DMS53 (cell line): ENCODE data around the gene VPS13C.

Experiments
- DNase-seq: peaks from one replicate; lab custom pipeline; 2025; lab: John Stamatoyannopoulos, UW

The VPS13C gene, protein sequence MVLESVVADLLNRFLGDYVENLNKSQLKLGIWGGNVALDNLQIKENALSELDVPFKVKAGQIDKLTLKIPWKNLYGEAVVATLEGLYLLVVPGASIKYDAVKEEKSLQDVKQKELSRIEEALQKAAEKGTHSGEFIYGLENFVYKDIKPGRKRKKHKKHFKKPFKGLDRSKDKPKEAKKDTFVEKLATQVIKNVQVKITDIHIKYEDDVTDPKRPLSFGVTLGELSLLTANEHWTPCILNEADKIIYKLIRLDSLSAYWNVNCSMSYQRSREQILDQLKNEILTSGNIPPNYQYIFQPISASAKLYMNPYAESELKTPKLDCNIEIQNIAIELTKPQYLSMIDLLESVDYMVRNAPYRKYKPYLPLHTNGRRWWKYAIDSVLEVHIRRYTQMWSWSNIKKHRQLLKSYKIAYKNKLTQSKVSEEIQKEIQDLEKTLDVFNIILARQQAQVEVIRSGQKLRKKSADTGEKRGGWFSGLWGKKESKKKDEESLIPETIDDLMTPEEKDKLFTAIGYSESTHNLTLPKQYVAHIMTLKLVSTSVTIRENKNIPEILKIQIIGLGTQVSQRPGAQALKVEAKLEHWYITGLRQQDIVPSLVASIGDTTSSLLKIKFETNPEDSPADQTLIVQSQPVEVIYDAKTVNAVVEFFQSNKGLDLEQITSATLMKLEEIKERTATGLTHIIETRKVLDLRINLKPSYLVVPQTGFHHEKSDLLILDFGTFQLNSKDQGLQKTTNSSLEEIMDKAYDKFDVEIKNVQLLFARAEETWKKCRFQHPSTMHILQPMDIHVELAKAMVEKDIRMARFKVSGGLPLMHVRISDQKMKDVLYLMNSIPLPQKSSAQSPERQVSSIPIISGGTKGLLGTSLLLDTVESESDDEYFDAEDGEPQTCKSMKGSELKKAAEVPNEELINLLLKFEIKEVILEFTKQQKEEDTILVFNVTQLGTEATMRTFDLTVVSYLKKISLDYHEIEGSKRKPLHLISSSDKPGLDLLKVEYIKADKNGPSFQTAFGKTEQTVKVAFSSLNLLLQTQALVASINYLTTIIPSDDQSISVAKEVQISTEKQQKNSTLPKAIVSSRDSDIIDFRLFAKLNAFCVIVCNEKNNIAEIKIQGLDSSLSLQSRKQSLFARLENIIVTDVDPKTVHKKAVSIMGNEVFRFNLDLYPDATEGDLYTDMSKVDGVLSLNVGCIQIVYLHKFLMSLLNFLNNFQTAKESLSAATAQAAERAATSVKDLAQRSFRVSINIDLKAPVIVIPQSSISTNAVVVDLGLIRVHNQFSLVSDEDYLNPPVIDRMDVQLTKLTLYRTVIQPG (N-terminal part only)

DNA sequence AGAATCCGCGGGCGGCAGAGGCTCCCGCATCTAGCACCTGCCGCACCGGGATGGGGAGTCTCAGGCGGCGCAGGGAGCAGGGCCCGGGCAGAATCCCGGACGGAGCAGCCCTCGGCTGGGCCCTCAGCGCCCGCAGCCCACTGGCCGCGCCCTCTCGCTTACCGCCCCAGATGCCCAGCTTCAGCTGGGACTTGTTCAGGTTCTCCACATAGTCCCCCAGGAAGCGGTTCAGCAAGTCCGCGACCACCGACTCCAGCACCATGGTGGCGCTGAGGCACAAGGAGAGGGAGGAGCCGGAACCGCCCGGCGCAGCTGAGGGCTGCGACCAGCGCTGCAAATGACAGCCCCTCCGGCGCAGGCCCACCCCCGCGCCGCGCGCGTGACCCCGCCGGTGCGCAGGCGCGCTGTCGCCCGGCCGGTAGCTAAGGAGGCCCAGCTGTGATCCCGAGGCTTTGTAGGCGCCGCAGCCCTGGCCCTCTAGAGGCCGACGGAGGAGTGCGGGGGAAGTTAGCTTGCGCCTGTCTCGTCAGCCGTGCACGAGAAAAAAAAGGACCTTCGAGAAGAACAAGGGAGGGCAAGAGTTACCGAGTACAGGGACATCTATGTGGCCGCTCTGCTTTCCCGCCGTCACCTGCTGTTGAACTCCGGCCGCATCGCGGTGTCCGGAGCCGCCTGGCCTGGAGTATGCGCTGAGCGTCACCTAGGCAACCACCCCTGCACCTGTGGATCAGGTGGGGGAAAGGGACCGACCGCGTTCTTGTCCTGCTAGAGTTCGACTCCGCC, at the start of gene VPS13C:
VPS13C (minus strand) TSS at position 335 of the 783 bp plus-strand sequence; CDS start at position 262, 73 bp downstream.
- DNase-seq: peak; percentile 97

DNA sequence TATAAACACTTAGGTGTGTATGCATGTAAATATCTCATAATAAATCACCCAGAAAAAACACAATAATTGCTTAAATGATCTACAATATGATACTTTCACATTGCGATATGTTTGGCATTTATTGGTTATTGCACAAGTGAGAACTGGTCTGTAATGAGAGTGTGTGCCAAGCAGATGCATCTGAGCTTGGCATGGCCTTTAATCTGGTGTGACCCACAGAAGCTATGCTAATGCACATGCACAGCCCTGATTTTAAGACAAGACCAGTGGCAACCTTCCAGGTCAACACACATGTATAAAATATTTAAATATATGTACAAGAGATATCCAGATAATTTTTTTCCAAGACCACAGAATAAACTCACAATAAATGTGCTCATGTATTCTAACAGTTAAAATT, 49.2 kb upstream of the VPS13C start:
- DNase-seq: no peak

DNA sequence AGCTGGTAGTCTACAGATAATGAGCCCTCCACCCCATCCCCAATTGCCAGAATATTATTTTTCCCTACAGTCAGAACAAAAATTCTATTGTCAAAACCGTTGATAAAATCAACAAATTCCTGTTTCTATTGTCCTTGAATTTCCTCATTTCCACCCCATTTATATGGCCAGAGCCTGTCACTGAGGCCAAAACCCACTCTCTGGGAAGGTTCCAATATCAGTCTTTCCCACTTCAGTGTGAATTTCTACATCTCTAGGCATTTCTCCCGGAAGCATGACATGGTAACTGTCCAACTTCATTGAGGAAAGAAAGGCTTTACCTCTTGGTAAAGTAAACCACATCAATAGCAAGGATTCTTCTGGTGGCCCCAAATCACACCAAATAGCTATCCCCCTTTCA, 48.2 kb upstream of the VPS13C start:
- no peak for DNase-seq

DNA sequence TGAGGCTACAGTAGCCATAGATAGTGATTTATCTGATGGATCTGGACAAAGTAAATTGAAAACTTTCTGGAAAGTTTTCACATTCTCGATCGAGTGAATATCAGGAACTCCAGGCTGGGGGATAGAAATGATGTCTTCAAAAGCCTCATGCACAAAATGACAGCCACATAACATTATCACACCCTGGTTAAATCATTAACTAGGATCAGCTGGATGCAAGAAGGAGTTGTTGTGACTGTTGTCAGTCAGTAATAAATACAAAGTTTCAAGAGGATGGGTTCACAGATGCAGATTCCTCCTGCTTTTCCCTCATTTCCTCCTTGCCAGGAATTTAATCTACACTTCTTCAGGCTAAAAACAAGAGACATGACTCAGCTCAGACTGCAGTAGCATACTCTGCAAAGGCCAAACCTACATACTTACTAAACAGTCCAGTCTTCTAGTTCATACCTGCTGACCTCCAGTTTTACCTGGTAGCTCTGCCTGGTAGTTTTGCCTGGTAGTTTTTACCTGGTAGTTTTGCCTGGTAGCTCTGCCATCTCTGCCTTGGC, 47.4 kb upstream of the VPS13C start:
- DNase-seq: peak; percentile 75

DNA sequence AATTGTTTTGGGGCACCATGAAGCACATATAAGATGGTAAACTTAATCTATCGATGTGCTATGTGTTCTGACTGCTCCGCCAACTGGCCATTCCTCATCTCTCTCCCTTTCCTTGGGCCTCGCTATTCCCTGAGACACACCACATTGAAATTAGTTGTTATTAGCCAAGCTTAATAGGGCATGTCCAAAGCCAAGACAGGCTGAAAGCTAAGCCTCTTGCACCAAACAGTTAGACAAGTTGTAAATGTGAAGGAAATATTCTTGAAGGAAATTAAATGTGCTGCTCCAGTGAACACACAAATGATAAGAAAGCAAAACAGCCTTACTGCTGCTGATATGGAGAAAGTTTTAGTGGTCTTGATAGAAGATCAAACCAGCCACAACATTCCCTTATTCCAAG, 45.8 kb upstream of the VPS13C start:
- no peak for DNase-seq

DNA sequence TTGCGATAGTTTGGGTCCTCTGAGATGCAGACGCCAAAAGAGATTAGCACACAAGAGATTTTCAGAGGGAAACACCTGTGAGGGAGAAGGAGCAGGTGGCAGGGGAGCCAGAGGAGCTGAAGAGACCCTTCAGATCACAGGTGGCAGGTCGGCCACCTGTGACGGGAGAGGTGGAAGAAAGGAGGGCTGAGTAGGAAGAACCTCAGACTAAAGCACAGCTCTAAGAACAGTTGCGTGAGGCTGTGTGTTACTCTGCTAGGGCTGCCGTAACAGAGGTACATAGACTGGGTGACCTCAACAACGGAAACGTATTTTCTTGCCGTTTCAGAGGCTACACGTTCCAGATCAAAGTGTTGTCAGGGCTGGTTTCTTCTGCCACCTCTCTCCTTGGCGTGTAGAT, 45.0 kb upstream of the VPS13C start:
- DNase-seq: peak; percentile 49

DNA sequence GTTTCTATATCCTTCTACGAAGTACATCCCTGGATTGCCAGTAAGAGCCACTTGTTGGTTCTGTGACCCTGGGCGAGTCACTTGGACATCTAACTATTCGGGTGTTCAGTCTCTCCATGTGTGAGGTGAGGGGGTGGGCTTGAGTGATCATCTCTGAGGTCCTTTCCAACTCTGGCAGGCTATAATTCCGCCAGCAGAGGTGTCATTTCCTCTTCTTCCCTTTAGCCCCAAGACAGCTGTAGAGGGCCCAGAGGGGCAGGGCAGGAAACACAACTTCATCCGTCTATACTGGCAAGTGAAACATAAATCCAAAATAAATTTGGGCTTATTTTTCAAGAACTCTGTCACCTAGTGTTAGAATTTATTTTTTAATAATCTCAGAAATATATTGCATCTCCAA, 44.6 kb upstream of the VPS13C start:
- no peak for DNase-seq

DNA sequence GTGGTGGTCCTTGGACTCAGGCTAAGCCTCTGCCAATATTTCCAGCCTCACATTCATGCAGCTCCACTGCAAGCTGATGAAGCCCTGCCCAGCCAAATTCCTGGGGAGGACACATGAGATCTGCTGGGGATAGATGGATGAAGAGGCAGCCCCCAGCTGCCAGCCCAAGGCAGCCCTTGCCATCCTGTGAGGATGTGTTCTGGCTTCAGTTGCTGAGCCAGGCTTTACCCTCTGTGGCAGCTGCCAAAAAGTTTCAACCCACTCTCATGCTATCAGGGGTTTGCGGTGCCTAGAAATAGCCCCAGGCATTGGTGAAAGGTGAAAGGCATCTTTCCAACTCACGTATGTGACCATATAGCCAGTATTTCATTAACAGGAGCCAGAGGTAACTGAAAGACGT, 44.2 kb upstream of the VPS13C start:
- no peak for DNase-seq

DNA sequence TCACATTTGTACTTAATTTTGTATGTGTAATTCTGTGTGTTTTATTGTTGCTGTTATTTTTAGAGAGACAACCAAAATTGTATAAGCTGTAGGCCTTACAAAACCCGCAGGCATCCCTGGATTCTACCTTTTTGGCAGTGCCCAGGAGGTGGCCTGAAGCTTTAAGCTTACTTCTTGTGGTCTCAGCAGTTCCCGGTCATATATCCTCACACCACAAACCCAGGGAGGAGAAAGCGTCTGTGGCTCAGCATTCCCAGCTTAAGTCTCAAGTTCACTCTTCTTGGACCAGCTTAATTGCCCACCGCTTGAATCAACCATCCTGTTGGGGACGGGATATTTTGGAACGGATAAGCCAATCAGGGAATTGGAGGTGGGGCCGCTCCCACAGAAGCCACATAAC, 43.2 kb upstream of the VPS13C start:
- DNase-seq: no peak

DNA sequence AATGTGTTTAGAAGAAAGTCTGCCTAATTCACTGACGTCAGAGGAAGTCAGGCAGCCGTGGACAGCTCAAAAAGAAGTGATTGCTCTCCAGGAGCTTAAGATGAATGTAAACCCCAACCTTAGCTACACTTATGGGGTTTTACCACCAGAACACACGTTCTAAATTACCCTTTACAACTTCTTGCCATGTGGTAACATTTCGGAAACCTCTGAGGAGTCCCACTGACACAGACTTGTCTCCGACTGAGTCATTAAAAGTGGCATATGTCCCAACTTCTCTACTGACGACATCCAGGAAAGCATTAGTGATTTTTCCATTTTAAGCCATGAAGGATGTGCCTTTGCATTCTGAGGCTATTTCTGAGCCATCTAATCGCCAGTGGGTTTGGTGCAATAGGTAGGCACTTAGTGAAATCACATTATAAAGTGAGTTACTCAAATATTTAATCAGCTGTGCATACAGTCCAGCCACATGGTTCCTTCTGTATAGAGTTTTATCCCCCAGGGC, 38.9 kb upstream of the VPS13C start:
- DNase-seq: peak; percentile 92

DNA sequence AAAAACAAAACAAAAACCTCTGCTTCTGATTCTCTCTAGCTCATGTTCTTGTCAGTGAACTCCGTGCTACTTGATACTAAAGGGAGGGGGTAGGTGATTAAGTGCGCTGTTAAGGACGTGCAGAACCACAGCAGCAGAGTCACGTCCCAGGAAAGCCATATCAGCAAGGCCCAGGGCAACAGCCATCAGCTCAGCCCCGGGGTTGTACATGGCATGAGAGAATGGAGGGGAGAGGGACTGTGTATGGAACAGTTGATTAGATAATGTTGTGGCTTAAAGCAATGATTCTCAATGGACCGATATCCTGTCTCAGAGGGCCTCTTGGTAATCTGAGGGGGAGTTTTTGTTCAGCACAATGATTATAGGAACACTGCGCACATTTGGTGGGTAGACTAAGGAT, 34.1 kb upstream of the VPS13C start:
- DNase-seq: no peak

DNA sequence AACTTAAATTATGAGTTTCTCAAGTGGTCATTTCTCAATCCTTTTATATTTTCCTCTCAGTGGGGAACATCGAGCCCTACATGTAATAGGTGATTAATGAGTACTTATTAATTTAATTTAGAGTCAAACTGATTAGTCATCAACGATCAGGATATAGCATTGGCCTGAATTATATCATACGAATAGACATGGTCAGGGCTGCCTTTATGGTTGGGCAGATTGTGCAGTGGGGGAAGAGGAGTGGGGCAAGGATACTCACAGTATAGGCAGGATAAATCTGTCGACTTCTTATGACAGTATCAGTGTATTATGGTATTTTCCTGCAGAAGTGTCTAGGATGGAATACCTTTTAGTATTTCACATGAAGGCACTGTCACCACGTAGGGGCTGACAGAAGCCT, 33.6 kb upstream of the VPS13C start:
- DNase-seq: no peak

DNA sequence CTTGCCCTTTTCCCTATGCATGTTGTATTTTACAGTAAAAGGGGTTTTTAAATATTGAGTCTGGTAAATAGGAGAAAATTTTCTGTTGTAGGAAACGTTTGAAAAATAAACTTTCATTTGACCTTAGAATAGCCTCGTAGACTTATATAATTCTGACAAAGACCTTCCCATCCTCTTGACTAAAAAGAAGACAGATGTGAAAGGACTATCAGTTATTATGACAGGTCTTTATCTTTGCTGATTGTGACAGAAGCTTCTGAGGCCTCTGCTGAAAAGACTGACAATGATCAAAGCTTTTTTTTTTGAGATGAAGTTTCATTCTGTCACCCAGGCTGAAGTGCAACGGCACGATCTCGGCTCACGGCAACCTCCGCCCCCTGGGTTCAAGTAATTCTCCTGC, 30.7 kb upstream of the VPS13C start:
- no peak for DNase-seq

DNA sequence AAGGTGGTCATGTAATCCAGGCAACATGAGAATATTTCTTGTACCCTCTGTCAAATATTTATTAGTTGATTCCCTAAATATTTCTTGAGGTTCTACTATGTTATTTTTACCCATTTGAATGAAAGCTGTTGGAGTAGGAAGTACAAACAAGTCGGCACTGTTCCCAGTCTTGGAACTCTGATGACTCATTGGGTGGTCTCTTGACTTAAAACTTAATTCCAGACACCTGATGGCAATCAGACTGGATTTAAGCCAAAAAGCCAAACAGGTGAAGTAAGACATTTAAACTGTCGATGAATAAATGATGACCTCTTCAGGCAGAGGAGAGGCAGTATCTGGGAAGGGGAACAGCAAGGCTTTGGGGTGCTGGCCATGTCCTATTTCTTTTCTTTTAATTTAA, 29.4 kb upstream of the VPS13C start:
- DNase-seq: peak; percentile 21

DNA sequence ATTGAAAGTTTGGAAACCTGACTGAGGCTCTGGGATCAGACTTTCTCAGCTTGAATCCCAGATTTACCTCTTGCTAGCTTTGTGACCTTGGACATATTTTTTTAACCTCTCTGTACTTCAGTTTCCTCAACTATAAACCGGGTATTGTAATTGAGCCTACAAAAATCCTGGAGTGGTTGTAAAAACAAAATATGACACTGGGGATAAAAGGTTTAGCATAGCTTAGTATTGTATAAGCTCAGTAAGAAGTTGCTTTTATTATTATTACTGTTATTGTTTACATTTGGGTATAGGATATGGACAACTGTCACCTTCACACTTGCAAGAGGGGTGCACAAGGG, 28.1 kb upstream of the VPS13C start:
- DNase-seq: no peak

DNA sequence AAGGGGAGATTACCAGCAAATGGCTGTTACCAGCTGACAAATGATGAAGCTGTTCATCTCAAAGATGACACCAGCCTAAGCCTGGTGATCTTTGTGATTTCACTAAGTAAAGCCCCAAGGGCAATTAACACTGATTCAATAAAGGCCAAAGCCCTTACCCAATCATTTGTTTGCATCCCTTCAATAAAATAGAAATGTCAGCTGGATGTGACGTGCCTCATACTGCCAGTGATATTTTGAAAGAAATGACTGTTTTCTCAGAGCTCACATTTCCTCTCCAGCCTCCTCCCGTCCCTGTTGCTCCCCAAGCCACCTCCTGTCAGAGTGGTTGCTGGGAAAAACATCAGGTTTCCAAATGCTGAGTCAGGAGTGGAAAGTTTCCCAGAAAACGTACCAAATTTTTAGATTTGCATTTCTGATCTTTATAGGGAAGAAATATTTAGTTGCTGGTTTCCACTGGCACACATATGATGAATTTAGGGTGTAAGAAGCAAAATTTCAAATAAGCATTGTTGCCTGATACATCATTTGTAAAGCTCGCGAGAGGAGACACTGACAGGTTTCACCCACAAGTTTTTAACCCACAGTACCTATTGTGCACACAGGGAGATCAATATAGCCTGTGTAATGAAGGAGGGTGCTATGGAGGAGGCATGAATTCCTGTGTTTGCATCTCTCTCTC, 27.6 kb upstream of the VPS13C start:
- DNase-seq: peak; percentile 45

DNA sequence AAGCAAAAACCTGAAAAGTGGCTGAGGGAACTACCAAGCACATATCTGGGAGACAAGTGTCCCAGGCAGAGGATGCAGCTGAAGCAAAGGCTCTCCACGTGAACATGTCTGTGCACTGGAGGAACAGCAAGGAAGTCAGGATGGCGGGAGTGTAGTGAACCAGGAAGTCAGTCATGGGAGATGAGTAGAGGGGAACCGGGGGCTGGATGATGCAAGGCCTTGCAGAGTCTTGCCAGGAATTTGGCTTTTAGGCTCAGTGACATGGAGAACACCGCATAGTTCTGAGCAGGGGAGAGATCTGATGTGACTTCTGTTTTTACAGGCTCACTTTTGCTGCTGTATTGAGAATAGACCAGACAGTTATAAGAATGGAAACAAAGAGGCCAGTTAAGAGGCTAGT, 25.5 kb upstream of the VPS13C start:
- no peak for DNase-seq

DNA sequence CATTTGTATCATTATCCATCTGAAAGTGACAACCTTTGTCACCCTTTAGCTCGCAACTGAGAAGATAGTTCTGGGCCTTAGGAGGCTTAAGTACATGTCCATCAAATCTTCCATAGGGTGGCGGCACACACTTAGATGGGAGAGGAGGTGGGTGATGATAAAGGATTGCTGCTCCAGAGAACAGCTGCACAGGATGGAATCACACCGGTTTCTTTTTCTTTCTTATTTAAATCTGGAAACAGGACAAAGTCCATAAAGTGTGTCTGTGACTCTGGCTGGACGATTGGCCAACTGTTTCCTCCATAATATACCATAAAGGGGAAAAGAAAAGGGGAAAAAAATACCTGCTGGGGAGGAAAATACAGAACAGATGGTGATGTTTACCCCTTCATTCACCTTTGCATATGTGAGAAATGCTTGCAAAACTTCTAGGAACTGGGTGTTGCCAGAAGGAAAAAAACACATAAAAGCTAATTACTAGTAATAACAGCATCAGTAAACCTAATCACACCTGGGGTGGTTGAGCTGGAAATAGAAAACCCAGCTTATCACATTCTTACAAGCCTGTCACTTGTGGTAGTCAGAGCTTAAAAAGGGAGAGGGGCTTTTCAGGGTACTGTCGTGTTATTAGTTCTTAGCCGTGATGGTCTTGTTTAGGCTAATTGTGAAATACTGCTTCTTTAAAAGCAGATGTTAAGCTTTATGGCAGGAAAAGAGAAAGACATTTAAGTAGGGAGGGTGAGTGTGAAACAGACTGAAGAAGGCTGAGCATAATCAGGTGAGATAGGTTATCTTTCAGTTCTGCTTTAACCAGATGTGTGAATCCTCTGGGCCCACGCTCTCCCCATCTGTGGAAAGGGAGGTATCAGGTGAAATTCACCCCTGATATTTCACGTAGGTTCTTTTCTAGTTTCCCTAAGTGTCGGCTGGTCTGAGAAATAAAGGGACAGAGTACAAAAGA, 23.2 kb upstream of the VPS13C start:
- DNase-seq: no peak

DNA sequence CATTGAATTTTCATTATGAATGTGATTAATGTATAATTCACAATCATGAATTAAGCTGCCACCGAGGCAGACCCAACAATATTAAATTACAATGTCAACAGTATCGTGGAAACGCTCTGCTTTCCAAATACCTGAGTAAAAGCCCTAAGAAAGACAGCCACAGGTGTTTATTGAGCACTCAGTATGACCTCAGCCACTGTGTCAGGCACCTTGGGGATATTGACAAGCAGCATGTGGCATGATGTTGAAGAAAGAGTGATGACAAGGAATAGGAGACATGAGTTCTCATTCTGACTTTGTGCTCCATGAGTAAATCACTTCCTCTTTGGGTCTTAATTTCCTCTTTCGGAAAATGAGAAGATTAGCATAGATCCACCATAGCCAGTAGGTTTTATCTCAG, 19.3 kb upstream of the VPS13C start:
- no peak for DNase-seq
